ENCODE data around the gene ZNF143.
A peak's percentile ranks its signal among the peaks of the same experiment; 100 is the strongest.

The ZNF143 gene

GRCh38 chr11:9550191-9550628 is 89.4 kb downstream of the ZNF143 start:
- DNase-seq: no peak

GRCh38 chr11:9561279-9561982 is 100.6 kb downstream of the ZNF143 start:
- no peak for DNase-seq

GRCh38 chr11:9562716-9563115 is 101.9 kb downstream of the ZNF143 start:
- no peak for DNase-seq

- no peak for DNase-seq
Observed at GRCh38 chr11:9563196-9563730, 102.5 kb downstream of the ZNF143 start.

GRCh38 chr11:9565822-9566560 is 105.2 kb downstream of the ZNF143 start:
- peak; percentile 98 for DNase-seq

GRCh38 chr11:9566561-9567063 is 105.8 kb downstream of the ZNF143 start:
- no peak for DNase-seq

GRCh38 chr11:9567401-9567800 is 106.6 kb downstream of the ZNF143 start:
- DNase-seq: no peak

- no peak for DNase-seq
Observed at GRCh38 chr11:9568161-9568853, 107.5 kb downstream of the ZNF143 start.

- DNase-seq: peak; percentile 43
Observed at GRCh38 chr11:9568854-9569587, 108.2 kb downstream of the ZNF143 start.

- no peak for DNase-seq
Observed at GRCh38 chr11:9569588-9570164, 108.9 kb downstream of the ZNF143 start.

- DNase-seq: no peak
Observed at GRCh38 chr11:9570313-9571025, 109.7 kb downstream of the ZNF143 start.

GRCh38 chr11:9571071-9571762 is 110.4 kb downstream of the ZNF143 start:
- no peak for DNase-seq

GRCh38 chr11:9571763-9572115 is 110.9 kb downstream of the ZNF143 start:
- no peak for DNase-seq

GRCh38 chr11:9573052-9573774 is 112.4 kb downstream of the ZNF143 start, which contains the start of gene WEE1:
TSS of gene WEE1 (plus strand) at chr11:9573670. CDS start at chr11:9573934, 264 bp downstream.
- peak; percentile 99 for DNase-seq

GRCh38 chr11:9573775-9574621 is 113.2 kb downstream of the ZNF143 start:
- DNase-seq: peak; percentile 81

- DNase-seq: peak; percentile 39
Observed at GRCh38 chr11:9574622-9575259, 113.9 kb downstream of the ZNF143 start.

- peak; percentile 73 for DNase-seq
Observed at GRCh38 chr11:9575260-9576240, 114.7 kb downstream of the ZNF143 start.
